HG03103 (cell line): ENCODE measurements around the gene COX4I1.

Experiments
- ATAC-seq: cut with Tn5 transposase; IDR thresholded peaks from one replicate; pipeline ENCODE4 v1.9.1; 2021; ENCODE audit warnings: low read depth; ENCODE audit not compliant: unreplicated experiment

The COX4I1 gene

DNA sequence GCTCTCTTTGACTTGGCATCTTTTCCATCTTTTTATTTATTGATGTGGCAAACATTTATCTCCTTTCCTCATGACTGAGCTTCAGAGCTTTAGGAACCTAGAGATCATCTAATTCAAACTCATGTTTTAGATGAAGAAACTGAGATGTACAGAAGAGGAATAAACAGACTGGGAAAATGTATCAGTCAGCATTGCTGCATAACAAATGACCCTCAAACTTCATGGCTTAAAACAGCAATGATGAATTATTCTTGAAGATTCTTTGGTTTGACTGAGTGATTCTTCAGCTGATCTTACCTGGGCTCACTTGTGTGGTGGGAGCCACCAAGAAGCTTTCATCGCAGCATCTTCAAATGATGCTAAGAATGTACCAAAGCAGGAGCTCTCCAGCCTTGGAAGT lies 55.4 kb downstream of the COX4I1 start:
- ATAC-seq = no peak

DNA sequence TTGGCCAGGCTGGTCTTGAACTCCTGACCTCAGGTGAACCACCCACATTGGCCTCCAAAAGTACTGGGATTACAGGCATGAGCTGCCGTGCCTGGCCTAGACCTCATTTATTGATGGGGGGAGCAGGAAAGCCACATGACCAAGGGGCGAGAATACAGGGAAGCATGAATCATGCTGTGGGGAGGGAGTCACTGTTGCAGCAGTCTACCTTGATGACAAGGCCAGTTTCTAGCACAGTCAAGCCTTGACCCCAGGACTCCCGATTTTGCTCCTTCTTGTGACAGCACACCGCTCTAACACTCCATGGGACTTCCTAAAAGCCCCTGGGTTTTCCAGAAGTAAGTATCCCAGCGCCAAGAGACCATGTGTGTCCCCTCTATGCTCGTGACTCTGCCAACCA lies 56.6 kb downstream of the COX4I1 start:
- no peak for ATAC-seq

DNA sequence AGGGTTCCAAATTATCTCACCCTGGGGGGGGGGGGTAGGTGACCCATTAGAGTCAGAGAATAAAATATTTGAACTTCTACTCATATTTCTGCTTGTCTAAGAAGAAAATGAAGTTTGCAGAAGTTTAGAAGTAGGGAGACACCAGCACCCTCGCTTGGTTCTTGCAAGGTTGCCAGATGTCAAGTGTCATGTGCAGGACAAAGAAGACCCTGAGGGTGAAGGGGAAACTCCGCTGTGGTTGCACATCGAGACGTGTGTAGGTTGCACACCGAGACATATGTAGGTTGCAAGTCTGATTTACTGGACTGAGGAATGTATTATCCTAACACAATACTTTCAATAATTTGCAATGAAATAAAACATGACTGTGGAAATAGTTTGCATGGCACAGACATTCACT lies 57.1 kb downstream of the COX4I1 start:
- no peak for ATAC-seq
